GM19467 (cell line): ENCODE data around the gene RPS10.
"Not testable (repeated sequence)": the region's sequence is repeated elsewhere in the genome, so short reads cannot be mapped to it uniquely, and the experiment has no call there.

Experiments used
- ATAC-seq: cut with Tn5 transposase; IDR thresholded peaks from one replicate; pipeline ENCODE4 v1.9.1; 2021; ENCODE audit warnings: mild to moderate bottlenecking, moderate library complexity; ENCODE audit not compliant: unreplicated experiment

The RPS10 gene

DNA sequence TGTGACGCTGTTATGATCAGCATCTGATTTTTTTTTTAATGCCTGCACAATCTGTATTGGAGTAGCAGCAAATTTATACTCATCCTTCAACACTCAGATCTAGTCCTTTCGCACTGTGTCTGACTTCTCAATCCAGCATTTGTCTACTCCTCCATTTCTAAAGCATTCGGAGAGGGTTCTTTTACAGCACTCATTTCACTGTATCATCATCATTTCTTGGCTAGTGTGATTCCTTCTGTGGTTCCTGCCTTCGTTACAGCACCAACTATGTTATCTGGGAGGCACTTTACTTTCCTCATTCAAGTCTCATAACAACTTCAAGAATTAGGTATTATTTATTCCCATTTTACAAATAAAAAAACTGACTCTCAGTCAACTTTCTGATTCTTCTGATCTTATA lies 51.4 kb downstream of the RPS10 start:
- ATAC-seq: no peak

DNA sequence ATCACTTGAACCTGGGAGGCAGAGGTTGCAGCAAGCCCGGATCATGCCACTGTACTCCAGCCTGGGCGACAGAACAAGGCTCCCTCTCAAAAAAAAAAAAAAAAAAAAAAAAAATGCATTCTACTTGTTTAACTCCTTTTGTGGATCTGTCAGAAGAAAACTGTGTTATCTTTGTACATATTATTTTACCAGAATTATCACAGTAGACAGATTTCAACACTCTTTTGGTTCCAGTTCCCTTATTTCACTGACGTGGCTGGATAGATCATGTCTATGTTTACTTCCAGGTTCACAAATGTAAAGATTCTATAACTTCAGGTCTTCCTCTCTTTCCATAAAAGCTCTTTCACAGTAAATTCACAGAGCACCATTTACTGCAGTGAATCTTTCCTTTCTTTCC lies 51.8 kb downstream of the RPS10 start:
- no peak for ATAC-seq

DNA sequence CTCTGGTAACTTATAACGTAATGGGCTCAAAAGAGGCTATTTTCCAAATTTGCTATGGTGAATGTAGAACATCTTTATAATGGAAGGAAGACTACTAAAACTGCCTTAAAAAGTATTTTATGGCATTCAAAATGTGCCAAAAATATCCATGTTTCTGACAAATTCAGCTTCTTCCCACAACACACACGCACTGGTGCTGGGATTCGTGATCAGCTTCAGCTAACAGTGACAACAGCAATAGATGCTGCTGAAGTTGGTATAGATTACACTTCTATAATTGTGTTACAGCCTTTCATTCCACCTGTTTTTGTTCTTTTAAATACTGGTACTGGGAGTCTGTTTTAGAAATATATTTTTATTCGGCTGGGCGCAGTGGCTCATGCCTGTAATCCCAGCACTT lies 52.4 kb downstream of the RPS10 start:
- no peak for ATAC-seq

DNA sequence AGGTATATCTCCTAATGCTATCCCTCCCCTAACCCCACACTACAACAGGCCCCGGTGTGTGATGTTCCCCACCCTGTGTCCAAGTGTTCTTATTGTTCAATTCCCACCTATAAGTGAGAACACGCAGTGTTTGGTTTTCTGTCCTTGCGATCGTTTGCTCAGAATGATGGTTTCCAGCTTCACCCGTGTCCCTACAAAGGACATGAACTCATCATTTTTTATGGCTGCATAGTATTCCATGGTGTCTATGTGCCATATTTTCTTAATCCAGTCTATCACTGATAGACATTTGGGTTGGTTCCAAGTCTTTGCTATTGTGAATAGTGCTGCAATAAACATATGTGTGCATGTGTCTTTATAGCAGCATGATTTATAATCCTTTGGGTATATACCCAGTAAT lies 54.0 kb downstream of the RPS10 start:
- not testable (repeated sequence) for ATAC-seq

DNA sequence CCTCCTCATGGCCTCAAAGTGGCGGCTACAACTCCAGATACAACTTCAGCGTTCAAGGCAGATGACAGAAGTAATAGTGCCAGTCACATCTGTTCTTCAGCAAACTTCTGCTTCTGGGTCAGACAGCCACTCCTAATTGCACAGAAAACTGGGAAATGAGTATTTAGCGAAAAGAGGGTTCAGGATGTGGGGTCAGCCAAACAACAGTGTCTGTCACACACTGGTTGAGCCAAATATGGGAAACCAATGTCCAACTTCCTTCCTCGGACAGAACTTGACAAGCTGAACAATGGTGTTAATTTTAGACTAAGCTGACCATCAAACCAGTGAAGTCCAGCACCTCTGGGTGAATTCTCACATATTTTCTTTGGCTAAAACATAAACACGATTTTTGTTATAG lies 55.5 kb downstream of the RPS10 start:
- no peak for ATAC-seq

DNA sequence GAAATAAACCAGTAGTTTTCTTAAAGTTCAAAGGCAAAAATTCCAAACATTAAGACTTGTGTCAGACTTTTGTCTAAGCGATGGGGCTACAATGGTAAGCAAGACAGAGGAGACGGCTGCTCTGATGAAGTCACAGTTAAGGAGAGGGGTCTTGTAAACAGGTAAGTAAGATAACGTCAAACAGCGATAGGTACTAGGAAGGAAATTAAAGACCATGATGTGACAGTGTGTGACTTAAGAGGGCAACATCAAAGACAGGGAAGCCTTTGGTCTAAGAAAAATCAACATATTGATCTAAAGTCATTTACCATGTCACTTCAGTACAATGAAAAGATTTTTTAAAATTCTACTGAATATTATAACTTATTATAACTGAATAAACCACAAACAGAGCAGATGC lies 56.5 kb downstream of the RPS10 start:
- ATAC-seq: no peak
